GM23248 (cell line): Measurements from ENCODE around the gene RASGRF1. TPM values are rescaled to one million over a fixed set of nuclear protein-coding genes. Genes with fewer than 3 reads are reported as not detected.

Experiments used
- DNase-seq: peaks from one replicate; pipeline ENCODE4 v3.0.0-alpha.2; 2015
- H2AFZ ChIP-seq: fragments of 200-600 bp; sonication (generic); 2 replicates; pipeline ENCODE4 v1.6.1; 2016; ENCODE audit warnings: antibody characterized with exemption
- H3F3A ChIP-seq: fragments of 200-600 bp; sonication (generic); 2 replicates; pipeline ENCODE4 v1.6.1; 2016; ENCODE audit warnings: mild to moderate bottlenecking, antibody characterized with exemption, mixed run types; ENCODE audit not compliant: insufficient read depth
- H3K27ac ChIP-seq: fragments of 200-600 bp; sonication (generic); 2 replicates; pipeline ENCODE4 v1.5.1; 2016; ENCODE audit warnings: mild to moderate bottlenecking
- H3K27me3 ChIP-seq: fragments of 200-600 bp; sonication (generic); replicated peaks from 2 replicates; pipeline ENCODE4 v1.6.1; 2016; ENCODE audit warnings: mild to moderate bottlenecking; ENCODE audit not compliant: insufficient read depth
- H3K36me3 ChIP-seq: fragments of 200-600 bp; sonication (generic); 2 replicates; pipeline ENCODE4 v1.6.1; 2016; ENCODE audit warnings: low read depth, mild to moderate bottlenecking
- H3K4me1 ChIP-seq: fragments of 200-600 bp; sonication (generic); 2 replicates; pipeline ENCODE4 v1.6.1; 2016; ENCODE audit warnings: mild to moderate bottlenecking; ENCODE audit not compliant: insufficient read depth
- H3K4me2 ChIP-seq: fragments of 200-600 bp; sonication (generic); one replicate; pipeline ENCODE4 v1.6.1; 2016; ENCODE audit warnings: mild to moderate bottlenecking; ENCODE audit not compliant: unreplicated experiment
- H3K4me3 ChIP-seq: fragments of 200-600 bp; sonication (generic); 2 replicates; pipeline ENCODE4 v1.5.1; 2016; ENCODE audit warnings: mild to moderate bottlenecking
- H3K79me2 ChIP-seq: fragments of 200-600 bp; sonication (generic); 2 replicates; pipeline ENCODE4 v1.6.1; 2016; ENCODE audit warnings: mild to moderate bottlenecking; ENCODE audit not compliant: insufficient read depth
- H3K9ac ChIP-seq: fragments of 200-600 bp; sonication (generic); 2 replicates; pipeline ENCODE4 v1.6.1; 2016; ENCODE audit warnings: mild to moderate bottlenecking
- H3K9me2 ChIP-seq: fragments of 200-600 bp; sonication (generic); 2 replicates; pipeline ENCODE4 v1.6.1; 2016; ENCODE audit warnings: mixed run types, mild to moderate bottlenecking, moderate library complexity; ENCODE audit not compliant: insufficient read depth
- H3K9me3 ChIP-seq: fragments of 200-600 bp; sonication (generic); one replicate; pipeline ENCODE4 v1.6.1; 2017; ENCODE audit warnings: low read depth
- H4K20me1 ChIP-seq: fragments of 200-600 bp; sonication (generic); 2 replicates; pipeline ENCODE4 v1.6.0; 2016; ENCODE audit not compliant: insufficient read depth
- EZH2 ChIP-seq: fragments of 200-600 bp; sonication (generic); IDR thresholded peaks from 2 replicates; pipeline ENCODE4 v1.6.1; 2018; ENCODE audit warnings: antibody characterized with exemption, mild to moderate bottlenecking; ENCODE audit not compliant: insufficient read depth, poor library complexity, severe bottlenecking
- EZH2phosphoT487 ChIP-seq: fragments of 200-600 bp; sonication (generic); IDR thresholded peaks from 2 replicates; pipeline ENCODE4 v1.6.1; 2018; ENCODE audit warnings: antibody characterized with exemption, moderate library complexity, mild to moderate bottlenecking, low read depth; ENCODE audit not compliant: insufficient read depth
- WGBS, 2 experiments: methylation state at CpG; one replicate each; pipeline ENCODE4 v1.1.6; 2015 to 2017; ENCODE audit warnings: low lambda C conversion rate in 2 of 2, low coverage in 1 of 2; ENCODE audit errors: missing lambda C conversion rate in 2 of 2; 5-methylcytosine and 5-hydroxymethylcytosine counted together
- in situ Hi-C: fragments of 300-500 bp; cut with MboI; formaldehyde crosslinking; loops from 2 replicates; pipeline ENCODE4 v1.15.0; 2020
- polyA plus RNA-seq: library from polyadenylated mRNA; unstranded; fragments of >200 nt; fragmentation: Nextera tagmentation; extraction: Ambion mirVana; gene quantifications from 2 replicates; pipeline ENCODE4 v1.2.1, GENCODE V29; 2016
- total RNA-seq: library from RNA; depleted of rRNA; stranded (reverse); fragments of >200 nt; shearing (Covaris generic); gene quantifications from 2 replicates; pipeline ENCODE4 v1.2.3, GENCODE V29; 2014

RASGRF1 gene
- total and polyA plus RNA-seq, 2 experiments from 2014 or later = not detected

DNA sequence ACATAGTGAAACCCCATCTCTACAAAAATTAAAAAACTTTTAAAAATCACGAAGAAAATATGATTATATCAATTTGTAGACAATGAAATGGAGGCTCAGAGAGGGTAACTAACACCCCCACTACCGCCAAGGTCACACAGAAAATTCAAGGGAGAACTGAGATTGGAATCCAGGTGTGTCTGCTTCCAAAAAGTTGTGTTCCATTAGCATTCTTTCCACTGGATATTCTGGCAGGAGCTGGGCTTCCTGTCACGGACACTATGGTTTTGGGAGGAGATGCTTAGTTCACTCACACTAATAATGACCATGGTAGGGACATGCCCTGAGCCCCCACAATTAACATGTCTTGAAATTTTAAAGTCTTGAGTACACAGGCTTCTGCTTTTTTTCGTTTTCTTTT is 174.5 kb downstream of the RASGRF1 start:
- peaks cover 55% of the 10 kb centered on the region for H3F3A ChIP-seq
- no peak overlapping the region for H2AFZ ChIP-seq
- H3K4me3 ChIP-seq = no peak overlapping the region
- H3K27ac ChIP-seq = peak overlapping the region; percentile 67
- peaks cover 50% of the 10 kb centered on the region for H3K36me3 ChIP-seq
- H4K20me1 ChIP-seq = peaks cover 4% of the 10 kb centered on the region; the same call in 1 of the 2 replicates
- in situ Hi-C loops = no loop called here
- TF ChIP-seq EZH2 = no peak
- TF ChIP-seq EZH2phosphoT487 = no peak
- peaks cover 71% of the 10 kb centered on the region for H3K79me2 ChIP-seq
- no peak overlapping the region for H3K4me2 ChIP-seq
- no peaks in the 10 kb centered on the region for H3K27me3 ChIP-seq
- no peaks in the 10 kb centered on the region for H3K9me2 ChIP-seq
- 83% methylated on average over 4 of the region's 4 CpGs for WGBS, 2 experiments
- H3K9me3 ChIP-seq = no peaks in the 10 kb centered on the region
- no peak for DNase-seq
- no peak overlapping the region for H3K9ac ChIP-seq
- H3K4me1 ChIP-seq = peaks cover 35% of the 10 kb centered on the region

DNA sequence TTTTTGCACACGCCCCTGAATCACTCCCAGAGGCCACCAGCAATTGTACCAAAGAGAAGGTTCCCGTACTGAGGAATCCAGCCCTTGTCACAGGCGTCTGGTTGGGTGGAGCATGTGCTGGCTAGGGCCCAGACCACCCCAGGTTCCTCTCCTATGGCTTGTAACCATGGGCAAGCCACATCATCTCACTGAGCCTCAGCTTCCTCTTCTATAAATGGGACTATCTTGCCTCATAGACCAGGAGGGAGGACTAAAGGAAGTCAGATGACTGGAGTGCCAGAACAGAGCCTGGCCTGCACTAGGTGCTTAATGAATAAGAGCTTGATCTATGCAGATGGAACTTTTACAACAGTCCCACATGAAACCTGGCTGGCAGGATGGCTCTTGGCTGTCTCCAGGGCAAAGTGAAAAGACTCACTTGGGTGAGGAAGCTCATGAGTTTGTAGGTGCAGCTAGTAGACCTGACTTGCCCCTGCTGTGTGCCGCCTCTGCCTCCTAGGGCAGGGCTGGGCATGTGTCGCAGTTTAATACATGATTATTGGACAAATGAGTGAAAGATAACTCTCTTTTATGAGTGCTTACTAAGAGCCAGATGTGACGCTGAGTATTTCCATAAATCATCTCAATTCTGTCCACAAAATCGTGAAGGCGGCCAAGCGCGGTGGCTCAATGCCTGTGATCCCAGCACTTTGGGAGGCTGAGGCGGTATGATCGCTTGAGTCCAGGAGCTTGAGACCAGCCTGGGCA is 175.1 kb downstream of the RASGRF1 start:
- Histone ChIP-seq H3K27me3 (no peaks in the 10 kb centered on the region), H3K4me1 (peaks cover 35% of the 10 kb centered on the region), H3K9me2 (no peaks in the 10 kb centered on the region), H3K4me3 (no peak overlapping the region), H3K36me3 (peaks cover 48% of the 10 kb centered on the region), H3K79me2 (peaks cover 77% of the 10 kb centered on the region), H3K4me2 (no peak overlapping the region), H2AFZ (no peak overlapping the region), H3K9me3 (no peaks in the 10 kb centered on the region), H3K9ac (peak overlapping the region; percentile 8; the same call in 1 of the 2 replicates), H4K20me1 (peaks cover 4% of the 10 kb centered on the region; the same call in 1 of the 2 replicates), H3K27ac (peak overlapping the region; percentile 67), H3F3A (peaks cover 55% of the 10 kb centered on the region)
- TF ChIP-seq EZH2 (no peak), EZH2phosphoT487 (no peak)
- in situ Hi-C loops = no loop called here
- 52 to 54% methylated on average over 12 of the region's 12 CpGs for WGBS, 2 experiments
- peak; percentile 52 for DNase-seq

DNA sequence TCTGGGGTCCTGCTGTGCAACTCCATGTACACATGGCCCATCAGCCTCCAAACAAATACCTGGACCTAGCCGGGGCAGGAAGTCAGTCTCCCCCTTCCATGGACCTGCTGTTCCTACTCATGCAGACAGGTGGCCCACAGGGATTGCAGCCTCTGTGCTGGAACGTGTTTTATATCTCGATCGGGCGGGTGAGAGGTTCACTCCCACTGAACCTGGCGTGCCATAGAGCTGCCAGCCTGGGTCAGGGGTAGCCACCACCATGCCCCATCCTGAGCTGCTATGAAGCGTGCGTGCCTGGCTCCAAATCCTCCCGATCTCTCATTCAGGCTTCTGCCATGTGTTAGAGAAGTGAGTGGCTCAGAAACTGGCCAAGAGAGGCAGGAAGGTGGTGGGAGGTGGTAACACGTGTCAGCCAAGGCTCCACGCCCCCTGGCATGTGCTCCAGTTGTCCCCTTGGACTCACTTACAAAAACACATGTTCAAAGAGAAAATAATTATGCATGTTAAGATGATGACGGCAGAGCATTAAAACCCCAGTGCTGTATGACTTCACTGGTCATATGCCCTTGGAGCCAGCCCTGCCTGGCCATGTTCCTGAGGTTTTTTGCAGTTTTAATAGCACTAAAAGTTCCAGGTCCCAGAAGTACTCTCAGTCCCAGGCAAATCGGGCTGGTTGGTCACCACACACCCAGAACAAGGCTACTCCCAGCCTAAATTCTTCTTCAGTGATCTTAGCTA is 176.4 kb downstream of the RASGRF1 start:
- 44 to 45% methylated on average over 13 of the region's 13 CpGs for WGBS, 2 experiments
- H3K9me3 ChIP-seq = no peaks in the 10 kb centered on the region
- H2AFZ ChIP-seq = no peak overlapping the region
- no peak overlapping the region for H3K9ac ChIP-seq
- in situ Hi-C loops = loop anchor here (5.0 kb wide), 1 partner anchor 273 kb away; no protein-coding TSS in a partner anchor
- H3K36me3 ChIP-seq = peaks cover 49% of the 10 kb centered on the region
- no peak overlapping the region for H3K4me3 ChIP-seq
- no peak for TF ChIP-seq EZH2
- TF ChIP-seq EZH2phosphoT487 = no peak
- H3K27ac ChIP-seq = peak overlapping the region; percentile 67
- DNase-seq = peak; percentile 66
- H3K9me2 ChIP-seq = no peaks in the 10 kb centered on the region
- H3K27me3 ChIP-seq = no peaks in the 10 kb centered on the region
- peaks cover 78% of the 10 kb centered on the region for H3K79me2 ChIP-seq
- peaks cover 4% of the 10 kb centered on the region; the same call in 1 of the 2 replicates for H4K20me1 ChIP-seq
- H3F3A ChIP-seq = peaks cover 59% of the 10 kb centered on the region
- H3K4me1 ChIP-seq = peaks cover 35% of the 10 kb centered on the region
- H3K4me2 ChIP-seq = no peak overlapping the region

DNA sequence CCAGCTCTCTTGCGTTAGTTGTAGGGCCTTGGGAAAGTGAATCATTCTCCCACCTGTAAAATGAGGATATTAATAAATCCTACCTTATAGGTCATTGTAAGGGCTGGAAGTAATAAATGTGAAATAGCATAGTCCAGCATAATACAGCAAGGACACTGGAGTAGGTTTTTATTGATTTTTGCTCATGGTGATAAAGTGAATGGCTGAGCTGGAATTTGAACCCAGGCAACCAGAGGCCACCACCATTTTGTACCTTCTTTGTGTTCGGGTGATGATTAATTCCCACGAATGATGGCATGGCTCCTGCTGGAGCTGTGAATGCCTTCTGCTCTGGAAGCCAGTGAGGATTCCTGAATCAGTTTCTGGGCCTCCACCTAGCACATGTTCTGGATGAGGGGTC is 177.6 kb downstream of the RASGRF1 start:
- no peak for TF ChIP-seq EZH2
- no peak for TF ChIP-seq EZH2phosphoT487
- no peak overlapping the region for H3K27ac ChIP-seq
- in situ Hi-C loops = loop anchor here (5.0 kb wide), 1 partner anchor 274 kb away; no protein-coding TSS in a partner anchor
- peaks cover 35% of the 10 kb centered on the region for H3K4me1 ChIP-seq
- no peak overlapping the region for H2AFZ ChIP-seq
- no peaks in the 10 kb centered on the region for H3K9me2 ChIP-seq
- H4K20me1 ChIP-seq = peaks cover 4% of the 10 kb centered on the region; the same call in 1 of the 2 replicates
- peaks cover 61% of the 10 kb centered on the region for H3F3A ChIP-seq
- peaks cover 80% of the 10 kb centered on the region for H3K79me2 ChIP-seq
- no peaks in the 10 kb centered on the region for H3K9me3 ChIP-seq
- DNase-seq = no peak
- no peaks in the 10 kb centered on the region for H3K27me3 ChIP-seq
- H3K4me3 ChIP-seq = no peak overlapping the region
- H3K9ac ChIP-seq = no peak overlapping the region
- no peak overlapping the region for H3K4me2 ChIP-seq
- 75 to 77% methylated on average over 3 of the region's 3 CpGs for WGBS, 2 experiments
- peaks cover 48% of the 10 kb centered on the region for H3K36me3 ChIP-seq
